Lower leg skin (tissue), 3 donors: Measurements from ENCODE around the gene COL8A2.

Experiments
- POLR2A ChIP-seq, 2 donors: fragments of 450-650 bp; IDR thresholded peaks; one replicate each; pipeline ENCODE4 v1.6.1; 2016 to 2017; ENCODE audit warnings: antibody characterized with exemption in 2 of 2, mild to moderate bottlenecking in 1 of 2, moderate library complexity in 1 of 2
- TF ChIP-seq, protein P1 (sequence below), 3 donors: fragments of 450-650 bp; IDR thresholded peaks; one replicate each; pipeline ENCODE4 v1.5.1; 2016; ENCODE audit warnings: antibody characterized with exemption in 3 of 3, mild to moderate bottlenecking in 3 of 3, moderate library complexity in 2 of 3

DNA sequence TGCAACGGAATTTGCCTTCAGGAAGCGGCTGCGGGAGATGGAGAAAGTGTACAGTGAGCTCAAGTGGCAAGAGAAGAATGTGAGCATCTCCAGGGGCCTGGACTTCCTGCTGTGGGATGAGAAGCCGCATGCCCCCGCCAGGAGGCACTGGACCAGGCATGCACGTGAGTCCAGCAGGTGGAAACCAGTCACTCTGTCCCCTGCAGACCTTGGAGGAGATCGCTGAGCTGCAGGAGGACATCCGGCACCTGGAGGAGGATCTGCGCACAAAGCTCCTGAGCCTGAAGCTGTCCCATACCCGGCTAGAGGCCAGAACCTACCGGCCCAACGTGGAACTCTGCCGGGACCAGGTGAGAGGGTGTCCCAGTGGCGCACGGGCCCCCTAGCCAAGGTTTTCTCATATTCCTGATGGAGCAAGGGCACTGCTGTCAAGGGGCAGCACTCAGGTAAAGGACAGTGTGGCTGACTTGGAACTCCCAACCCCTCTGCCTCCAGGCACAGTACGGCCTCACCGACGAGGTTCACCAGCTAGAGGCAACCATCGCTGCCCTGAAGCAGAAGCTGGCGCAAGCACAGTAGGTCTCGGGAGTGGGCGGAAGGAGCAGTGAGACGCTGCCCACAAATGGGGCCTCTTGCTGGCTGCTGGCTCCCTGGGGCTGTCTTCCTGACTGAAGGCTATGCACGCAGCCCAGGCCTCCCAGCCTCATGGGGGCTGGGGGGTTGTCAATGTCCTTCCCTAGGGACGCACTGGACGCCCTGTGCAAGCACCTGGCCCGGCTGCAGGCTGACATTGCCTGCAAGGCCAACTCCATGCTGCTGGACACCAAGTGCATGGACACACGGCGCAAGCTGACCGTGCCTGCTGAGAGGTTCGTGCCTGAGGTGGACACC is 37.5 kb downstream of the COL8A2 start:
- TF ChIP-seq, protein P1, sequence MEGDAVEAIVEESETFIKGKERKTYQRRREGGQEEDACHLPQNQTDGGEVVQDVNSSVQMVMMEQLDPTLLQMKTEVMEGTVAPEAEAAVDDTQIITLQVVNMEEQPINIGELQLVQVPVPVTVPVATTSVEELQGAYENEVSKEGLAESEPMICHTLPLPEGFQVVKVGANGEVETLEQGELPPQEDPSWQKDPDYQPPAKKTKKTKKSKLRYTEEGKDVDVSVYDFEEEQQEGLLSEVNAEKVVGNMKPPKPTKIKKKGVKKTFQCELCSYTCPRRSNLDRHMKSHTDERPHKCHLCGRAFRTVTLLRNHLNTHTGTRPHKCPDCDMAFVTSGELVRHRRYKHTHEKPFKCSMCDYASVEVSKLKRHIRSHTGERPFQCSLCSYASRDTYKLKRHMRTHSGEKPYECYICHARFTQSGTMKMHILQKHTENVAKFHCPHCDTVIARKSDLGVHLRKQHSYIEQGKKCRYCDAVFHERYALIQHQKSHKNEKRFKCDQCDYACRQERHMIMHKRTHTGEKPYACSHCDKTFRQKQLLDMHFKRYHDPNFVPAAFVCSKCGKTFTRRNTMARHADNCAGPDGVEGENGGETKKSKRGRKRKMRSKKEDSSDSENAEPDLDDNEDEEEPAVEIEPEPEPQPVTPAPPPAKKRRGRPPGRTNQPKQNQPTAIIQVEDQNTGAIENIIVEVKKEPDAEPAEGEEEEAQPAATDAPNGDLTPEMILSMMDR (IDR thresholded peaks at IDR 0.05): no peak
- no peak for TF ChIP-seq POLR2A (IDR thresholded peaks at IDR 0.05)
